Erythroblast (primary cell): ENCODE measurements around the gene TCF23.
A peak's percentile ranks its signal among the peaks of the same experiment; 100 is the strongest.

ENCODE experiments used
- DNase-seq, 2 experiments: peaks; one replicate each; lab custom pipeline; 2025; lab: John Stamatoyannopoulos, UW
- GATA1 ChIP-seq: IDR thresholded peaks from 2 replicates; pipeline ENCODE4 v1.6.1; 2011; ENCODE audit warnings: low read depth, mild to moderate bottlenecking, control low read depth, low read length, moderate library complexity
- POLR2A ChIP-seq: IDR thresholded peaks from 2 replicates; pipeline ENCODE4 v1.6.1; 2011; ENCODE audit warnings: mild to moderate bottlenecking, low read length

The TCF23 gene

DNA sequence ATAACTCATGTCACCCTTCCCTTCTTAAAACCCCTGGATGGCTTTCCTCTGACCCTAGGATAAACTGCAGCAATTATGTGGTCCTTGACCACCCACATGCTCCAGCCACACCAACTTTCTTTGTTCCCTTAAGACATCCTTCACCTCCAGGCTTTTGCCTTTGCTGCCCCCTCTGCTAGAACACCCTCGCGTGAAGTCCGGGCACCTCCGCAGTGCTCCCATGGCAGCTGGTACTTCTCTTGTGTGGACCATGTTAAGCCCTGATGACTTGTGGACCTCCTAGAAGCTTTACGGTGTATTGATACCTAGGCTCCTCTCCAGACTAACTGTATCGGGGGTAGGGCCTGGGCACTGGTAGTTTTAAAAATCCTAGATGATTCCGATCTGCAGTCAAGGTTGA lies 26.0 kb upstream of the TCF23 start:
- TF ChIP-seq GATA1 = no peak
- TF ChIP-seq POLR2A = no peak
- no peak for DNase-seq

DNA sequence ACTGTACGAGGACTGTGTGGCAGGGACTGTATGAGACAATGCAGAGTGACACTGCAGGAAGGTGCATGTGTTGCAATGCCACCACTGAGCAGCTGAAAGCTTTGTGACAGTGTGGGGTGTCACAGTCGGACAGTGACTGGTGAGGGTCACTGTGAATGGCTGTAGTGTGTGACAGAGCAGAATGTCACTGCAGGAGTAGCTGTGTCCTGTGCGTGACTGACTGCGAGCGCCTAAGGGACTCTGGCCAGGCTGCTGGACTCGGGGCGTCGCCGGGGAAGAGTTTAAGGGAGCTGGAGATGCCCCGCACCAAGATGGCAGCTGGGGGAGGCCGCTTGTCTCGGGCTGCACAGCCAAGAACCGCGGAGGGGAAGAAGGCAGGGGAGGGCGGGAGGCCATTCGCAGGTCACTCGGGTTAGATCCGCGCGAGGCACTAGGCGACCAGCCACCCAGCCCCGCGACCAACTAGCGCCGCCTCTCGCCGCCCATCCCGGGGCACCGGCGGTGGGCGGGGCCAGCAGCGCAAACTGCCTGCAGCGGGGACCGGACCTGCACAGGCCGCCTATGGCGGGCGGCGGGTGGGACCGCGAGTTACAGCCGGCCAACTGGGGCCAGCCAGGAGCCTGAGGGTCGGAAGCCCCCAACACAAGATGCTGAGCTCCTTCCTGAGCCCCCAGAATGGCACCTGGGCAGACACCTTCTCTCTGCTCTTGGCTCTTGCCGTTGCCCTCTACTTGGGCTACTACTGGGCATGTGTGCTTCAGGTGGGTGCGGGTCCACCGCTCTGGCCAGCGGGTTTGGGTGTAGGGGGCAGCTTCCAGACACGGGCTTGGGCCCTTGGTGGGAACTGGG lies 25.3 kb upstream of the TCF23 start, which contains the start of gene ABHD1:
TSS of gene ABHD1 (plus strand) at position 514 of the 849 bp plus-strand sequence. CDS start at position 648, 134 bp downstream.
- no peak for TF ChIP-seq POLR2A
- no peak for TF ChIP-seq GATA1
- peak; percentile 55 to 63 for DNase-seq

DNA sequence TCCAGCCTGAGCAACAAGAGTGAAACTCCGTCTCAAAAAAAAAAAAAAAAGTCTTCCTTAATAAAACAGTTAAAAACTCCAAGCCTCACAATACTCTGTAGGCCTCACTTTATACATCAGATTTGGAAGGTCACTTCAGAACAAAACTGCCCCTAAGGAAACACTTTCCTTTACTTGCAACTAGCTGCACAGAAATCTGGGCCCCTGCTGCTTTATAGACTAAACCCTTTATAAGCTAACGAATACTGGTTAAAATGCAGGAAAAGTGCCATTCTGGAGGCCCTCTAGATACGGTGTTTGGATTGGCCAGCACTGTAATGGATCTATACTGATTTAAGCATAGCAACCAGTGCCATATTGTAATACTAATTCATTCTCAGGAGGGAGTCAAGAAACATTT lies 23.7 kb upstream of the TCF23 start:
- no peak for TF ChIP-seq POLR2A
- TF ChIP-seq GATA1 = no peak
- no peak for DNase-seq

DNA sequence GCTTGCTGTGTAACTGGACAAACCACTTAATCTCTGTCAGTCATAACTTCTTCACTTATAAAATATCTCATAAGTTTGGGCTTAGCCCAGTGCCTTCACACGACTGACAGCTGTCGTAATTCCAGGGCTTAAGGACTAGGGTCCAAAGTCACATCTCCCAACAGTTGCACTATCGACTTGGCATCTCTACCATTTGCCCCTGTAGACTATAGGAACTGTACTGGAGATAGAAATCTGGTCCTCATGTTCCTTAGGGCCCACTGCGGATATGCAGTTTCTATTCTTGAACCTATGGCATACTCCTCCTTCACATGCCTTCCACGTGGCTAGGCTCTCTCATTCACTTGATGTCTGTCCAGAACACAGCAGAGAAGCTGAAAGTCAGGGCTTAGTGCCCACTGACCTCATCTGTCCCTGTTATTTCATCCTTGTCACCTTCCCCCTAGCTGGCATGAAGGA lies 22.5 kb upstream of the TCF23 start:
- no peak for DNase-seq
- TF ChIP-seq GATA1 = no peak
- no peak for TF ChIP-seq POLR2A

DNA sequence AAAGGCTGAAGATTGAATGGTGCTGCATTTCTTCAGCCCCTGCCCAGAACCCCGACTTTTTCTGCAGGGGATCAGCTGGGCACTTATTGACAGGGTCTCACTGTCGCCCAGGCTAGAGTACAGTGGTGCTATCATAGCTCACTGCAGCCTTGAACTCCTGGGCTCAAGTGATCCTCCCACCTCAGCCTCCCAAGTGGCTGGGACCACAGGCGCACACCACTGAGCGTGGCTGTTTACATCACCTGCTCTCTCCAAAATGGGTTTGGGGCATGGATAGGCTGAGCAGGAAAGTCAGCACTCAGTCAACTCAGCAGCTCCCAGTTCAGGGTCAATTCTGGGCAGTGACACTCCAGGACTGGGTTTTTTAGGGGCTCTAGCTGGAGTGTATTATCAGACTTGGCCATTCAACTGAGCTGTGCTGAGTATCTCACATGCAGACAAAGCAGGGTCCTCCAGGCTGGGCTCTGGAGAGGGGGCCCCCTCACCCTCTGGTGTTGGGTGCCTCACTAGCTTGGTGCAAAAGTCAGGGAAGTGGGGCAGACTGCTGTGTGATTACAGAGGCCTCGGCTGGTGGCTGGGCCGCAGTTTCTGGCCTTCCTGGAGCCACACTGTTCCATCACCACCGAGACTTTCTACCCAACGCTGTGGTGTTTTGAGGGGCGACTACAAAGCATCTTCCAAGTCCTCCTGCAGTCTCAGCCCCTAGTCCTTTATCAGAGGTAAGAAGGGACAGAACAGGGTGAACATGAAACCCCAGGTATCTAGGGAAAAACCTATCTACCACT lies 20.7 kb upstream of the TCF23 start:
- DNase-seq = no peak
- TF ChIP-seq POLR2A = no peak
- no peak for TF ChIP-seq GATA1

DNA sequence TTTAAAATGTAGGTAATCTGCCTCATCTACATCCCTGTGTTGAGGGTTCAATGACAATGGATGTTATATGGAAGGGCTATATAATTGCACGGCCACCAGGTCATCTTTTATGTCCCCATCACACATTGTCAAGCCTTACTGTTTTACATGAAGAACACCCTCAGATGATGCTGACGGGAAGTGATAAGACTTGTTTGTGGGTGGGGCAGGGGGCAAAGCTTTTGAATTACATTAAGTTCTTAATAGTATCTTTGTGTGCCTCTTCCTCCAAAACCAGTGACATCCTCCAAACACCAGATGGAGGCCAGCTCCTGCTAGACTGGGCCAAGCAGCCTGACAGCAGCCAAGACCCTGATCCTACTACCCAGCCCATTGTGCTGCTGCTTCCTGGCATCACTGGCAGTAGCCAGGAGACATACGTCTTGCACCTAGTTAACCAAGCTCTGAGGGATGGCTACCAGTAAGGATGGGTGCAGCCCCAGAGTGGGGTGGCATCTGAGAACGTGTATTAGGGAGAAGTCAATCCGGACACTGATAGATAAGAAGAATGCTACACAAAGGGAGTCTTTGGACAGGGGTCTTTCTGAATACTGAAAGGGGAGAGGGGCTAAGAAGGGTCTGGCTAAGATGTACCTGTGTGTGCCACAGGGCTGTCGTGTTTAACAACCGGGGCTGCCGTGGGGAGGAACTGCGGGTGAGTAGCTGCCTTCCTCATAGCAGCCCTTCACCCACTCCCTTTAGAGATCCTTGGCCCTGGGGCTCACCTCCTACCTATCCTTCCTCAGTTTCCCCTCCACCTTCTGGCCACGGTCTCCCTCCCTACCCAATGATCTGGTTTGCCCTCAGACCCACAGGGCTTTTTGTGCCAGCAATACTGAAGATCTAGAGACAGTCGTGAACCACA lies 19.9 kb upstream of the TCF23 start:
- peak in 1 of 2 experiments; percentile 41 for DNase-seq
- TF ChIP-seq GATA1 (no peak), POLR2A (no peak)

DNA sequence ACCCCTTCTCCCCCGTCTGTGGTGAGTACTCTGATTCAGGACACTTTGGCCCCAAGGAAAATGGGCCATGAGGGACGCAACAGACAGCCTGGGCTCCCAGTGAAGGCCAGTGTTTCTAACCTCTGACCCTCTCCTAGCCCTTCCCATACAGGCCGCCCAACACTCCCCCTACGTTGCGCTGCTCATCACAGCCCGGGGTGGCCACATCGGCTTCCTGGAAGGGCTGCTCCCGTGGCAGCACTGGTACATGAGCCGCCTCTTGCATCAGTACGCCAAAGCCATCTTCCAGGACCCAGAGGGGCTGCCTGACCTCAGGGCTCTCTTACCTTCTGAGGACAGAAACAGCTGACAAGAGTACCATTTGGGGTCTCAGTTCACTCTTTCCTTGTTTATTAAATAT lies 18.4 kb upstream of the TCF23 start:
- DNase-seq = no peak
- TF ChIP-seq GATA1 = no peak
- no peak for TF ChIP-seq POLR2A

DNA sequence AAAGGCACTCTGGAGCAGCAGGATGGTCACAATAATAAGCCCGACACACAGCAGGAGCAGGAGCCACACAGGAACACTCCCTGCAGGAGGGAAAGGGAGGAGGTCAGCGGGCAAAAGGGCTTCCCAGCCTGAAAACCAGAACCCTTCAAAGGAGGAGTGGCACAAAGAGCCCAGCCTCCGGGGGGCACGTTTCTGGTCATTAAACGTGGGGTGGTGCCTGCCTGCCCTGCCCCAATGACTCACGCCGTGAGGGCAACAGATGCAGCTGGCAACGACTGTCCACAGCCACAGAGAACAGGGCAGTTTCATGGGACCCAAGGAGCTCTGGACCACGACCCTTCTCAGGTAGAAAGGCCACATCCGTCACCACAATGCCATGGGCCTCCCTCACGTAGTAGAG lies 17.4 kb upstream of the TCF23 start:
- no peak for DNase-seq
- no peak for TF ChIP-seq GATA1
- TF ChIP-seq POLR2A = no peak

DNA sequence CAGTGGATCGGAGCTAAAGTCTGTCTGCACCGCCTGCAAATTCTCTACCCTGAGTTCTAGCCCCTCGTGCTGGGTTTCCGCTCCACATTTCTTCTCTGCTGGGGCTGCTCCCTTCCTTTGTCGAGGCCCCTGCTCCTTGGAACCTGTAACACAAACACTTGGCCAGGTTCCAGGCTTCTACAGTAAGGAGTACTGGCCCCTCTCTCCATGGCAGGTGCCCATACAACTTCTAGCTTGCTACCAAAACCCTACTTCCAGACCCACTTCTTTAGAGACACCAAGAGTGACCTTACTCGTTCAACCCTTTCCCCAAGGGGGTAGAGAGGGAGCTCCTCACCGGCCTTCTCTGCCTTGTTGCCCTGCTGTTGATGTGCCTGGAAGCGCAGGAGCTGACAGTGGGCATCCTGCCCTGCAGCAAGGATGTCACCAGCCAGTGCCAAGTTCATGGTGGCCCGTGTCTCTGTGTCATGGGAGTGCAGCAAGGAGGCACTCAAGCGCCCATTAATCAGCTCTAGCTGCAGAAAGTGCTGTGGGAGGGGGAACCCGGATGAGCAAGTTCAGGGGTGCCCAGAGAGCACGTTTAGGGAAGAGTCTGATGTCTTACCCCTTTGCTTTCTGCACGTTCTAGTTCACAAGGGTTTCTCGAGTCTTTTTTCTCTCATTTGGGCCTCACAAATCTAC lies 15.5 kb upstream of the TCF23 start:
- DNase-seq = peak; percentile 50 to 52
- no peak for TF ChIP-seq GATA1
- TF ChIP-seq POLR2A = no peak

DNA sequence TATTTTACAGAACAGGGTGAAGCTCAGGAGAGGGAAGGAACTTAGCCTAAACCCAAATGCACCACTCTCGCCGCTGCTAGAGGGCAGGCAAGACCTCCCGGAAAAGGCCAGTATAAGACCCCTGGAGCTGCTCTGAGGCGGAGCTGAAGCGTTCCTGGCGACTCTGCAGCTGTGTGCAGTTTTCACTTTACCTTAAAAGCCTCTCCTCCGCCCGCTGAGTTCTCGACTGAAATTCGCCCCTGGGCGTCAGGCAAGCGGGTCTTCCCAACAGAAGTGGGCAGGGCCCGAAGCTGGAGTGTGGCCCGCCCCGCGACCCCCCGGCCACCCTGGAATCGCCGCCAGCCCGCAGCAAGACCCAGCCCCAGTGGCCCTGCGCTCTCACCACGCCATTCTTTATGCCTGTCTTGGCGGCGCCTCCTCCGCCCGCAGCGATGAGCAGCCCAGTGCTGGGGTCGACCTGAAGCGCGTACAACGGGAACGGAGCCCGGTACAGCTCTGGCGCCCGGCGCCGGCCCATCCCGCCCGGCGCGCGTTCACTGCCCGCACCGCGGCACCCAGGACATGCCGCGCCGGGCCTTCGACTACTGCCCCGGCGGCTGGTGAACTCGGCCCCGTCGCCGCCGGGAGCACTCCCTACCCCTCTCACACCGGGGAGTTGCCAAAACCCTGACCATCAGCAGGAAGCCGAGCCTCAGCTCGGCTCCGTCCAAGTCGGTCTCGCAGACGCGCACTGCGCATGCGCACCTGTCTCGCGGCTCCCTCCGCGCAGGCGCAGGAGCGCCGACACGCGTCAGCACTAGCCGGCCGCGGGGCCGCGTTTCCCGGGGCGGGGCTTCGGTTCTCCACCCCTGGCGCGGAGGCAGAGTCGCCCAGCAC lies 14.7 kb upstream of the TCF23 start, which contains the start of gene PREB:
TSS of gene PREB (minus strand) at position 732 of the 876 bp plus-strand sequence. CDS start at position 517, 215 bp downstream.
- TF ChIP-seq GATA1 = no peak
- TF ChIP-seq POLR2A = peak; percentile 86
- DNase-seq = peak; percentile 96 to 99

DNA sequence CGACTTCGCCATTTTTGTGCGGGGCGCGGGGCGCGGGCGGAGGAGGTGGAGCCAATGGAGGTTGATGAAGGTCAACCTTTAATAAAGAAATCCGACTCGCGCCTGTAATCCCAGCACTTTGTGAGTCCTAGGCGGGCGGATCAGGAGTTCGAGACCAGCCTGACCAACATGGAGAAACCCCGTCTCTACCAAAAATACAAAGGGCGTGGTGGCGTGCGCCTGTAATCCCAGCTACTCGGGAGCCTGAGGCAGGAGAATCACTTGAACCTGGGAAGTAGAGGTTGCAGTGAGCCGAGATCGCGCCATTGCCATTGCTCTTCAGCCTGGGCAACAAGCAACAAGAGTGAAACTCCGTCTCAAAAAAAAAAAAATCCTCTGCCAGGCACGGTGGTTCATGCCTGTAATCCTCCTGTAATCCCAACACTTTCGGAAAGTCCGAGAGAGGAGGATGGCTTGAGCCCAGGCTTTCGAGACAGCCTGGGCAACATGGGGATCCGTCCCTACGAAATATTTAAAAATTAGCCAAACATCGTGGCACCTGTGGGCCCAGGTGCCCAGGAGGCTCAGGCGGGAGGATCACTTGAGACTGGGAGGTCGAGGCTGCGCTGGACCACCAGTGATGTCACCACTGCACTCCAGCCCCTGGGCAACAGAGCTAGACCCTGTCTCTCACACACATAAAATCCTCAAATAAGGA lies 13.9 kb upstream of the TCF23 start:
- TF ChIP-seq POLR2A (peak; percentile 50), GATA1 (no peak)
- DNase-seq = no peak
